ENCODE measurements around the gene EPHA7. TPM values are rescaled to one million over a fixed set of nuclear protein-coding genes. Genes with fewer than 3 reads are reported as not detected.

EPHA7 gene
- total RNA-seq, 3 donors from 2014 or later: 0.84 to 126 (median 2.4) TPM

DNA sequence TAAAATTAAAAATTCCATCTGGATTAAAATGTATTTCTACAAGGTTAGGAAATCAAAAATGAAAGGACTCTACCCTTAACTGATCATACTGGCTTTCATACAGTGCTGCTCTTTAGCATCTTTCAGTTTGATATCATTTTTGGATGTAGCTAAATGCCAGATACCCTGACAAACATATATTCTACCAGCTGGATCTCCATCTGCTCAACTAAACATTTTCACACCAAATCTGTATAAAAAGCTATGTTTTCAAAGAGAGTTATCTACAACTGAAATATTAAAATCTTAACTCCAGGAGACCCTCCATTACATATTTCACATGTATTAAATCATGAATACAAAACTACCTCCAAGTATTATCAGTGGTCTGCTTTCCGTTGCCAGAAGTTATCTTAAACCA lies 95.7 kb downstream of the EPHA7 start:
- no peaks in the 10 kb centered on the region for H3K4me1 ChIP-seq (ENCODE audit: low read depth)
- ATAC-seq: no peak
- intact Hi-C loops (cut with DNase I, micrococcal nuclease): no loop called here

GRCh38 chr6:93322651-93323050 lies 96.7 kb downstream of the EPHA7 start:
- no peaks in the 10 kb centered on the region for H3K4me1 ChIP-seq (ENCODE audit: low read depth)
- H3K9me3 ChIP-seq: no peaks in the 10 kb centered on the region
- TF ChIP-seq, protein P1, sequence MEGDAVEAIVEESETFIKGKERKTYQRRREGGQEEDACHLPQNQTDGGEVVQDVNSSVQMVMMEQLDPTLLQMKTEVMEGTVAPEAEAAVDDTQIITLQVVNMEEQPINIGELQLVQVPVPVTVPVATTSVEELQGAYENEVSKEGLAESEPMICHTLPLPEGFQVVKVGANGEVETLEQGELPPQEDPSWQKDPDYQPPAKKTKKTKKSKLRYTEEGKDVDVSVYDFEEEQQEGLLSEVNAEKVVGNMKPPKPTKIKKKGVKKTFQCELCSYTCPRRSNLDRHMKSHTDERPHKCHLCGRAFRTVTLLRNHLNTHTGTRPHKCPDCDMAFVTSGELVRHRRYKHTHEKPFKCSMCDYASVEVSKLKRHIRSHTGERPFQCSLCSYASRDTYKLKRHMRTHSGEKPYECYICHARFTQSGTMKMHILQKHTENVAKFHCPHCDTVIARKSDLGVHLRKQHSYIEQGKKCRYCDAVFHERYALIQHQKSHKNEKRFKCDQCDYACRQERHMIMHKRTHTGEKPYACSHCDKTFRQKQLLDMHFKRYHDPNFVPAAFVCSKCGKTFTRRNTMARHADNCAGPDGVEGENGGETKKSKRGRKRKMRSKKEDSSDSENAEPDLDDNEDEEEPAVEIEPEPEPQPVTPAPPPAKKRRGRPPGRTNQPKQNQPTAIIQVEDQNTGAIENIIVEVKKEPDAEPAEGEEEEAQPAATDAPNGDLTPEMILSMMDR (IDR thresholded peaks at IDR 0.05): no peak
- H3K4me3 ChIP-seq: no peak overlapping the region
- intact Hi-C loops (cut with DNase I, micrococcal nuclease): no loop called here
- DNase-seq (no peak), ATAC-seq (no peak)
- no peaks in the 10 kb centered on the region for H3K36me3 ChIP-seq (ENCODE audit: low read depth)

More for the DNA sequence above, 95.7 kb downstream of the EPHA7 start:
- DNase-seq: no peak
- H3K9me3 ChIP-seq: no peaks in the 10 kb centered on the region
- no peaks in the 10 kb centered on the region for H3K36me3 ChIP-seq (ENCODE audit: low read depth)
- no peak overlapping the region for H3K4me3 ChIP-seq
- TF ChIP-seq, protein P1 (IDR thresholded peaks at IDR 0.05): no peak

DNA sequence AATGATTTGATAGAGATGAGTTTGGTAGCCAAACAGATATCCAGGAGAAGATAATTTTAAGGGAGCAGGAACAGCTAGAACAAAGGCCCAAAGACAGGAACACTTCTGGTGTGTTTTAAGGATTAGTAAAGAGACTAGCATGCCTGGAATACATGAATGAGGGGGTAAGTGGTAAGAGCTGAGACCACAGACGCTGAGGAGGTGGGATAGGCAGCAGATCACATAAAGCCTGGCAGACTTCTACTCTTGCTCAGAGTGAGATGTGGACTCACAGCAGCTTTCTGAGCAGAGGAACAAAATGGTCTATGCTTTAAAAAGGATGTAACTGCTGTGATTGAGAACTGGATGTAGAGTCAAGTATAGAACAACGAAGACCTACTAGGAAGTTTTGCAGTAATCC lies 100.1 kb downstream of the EPHA7 start:
- DNase-seq (no peak), ATAC-seq (no peak)
- H3K36me3 ChIP-seq (ENCODE audit: low read depth): no peaks in the 10 kb centered on the region
- TF ChIP-seq, protein P1 (IDR thresholded peaks at IDR 0.05): no peak
- no peaks in the 10 kb centered on the region for H3K9me3 ChIP-seq
- intact Hi-C loops (cut with DNase I, micrococcal nuclease): no loop called here
- H3K4me3 ChIP-seq: no peak overlapping the region
- no peaks in the 10 kb centered on the region for H3K4me1 ChIP-seq (ENCODE audit: low read depth)

GRCh38 chr6:93318121-93318520 lies 101.2 kb downstream of the EPHA7 start:
- intact Hi-C loops (cut with DNase I, micrococcal nuclease): no loop called here

DNA sequence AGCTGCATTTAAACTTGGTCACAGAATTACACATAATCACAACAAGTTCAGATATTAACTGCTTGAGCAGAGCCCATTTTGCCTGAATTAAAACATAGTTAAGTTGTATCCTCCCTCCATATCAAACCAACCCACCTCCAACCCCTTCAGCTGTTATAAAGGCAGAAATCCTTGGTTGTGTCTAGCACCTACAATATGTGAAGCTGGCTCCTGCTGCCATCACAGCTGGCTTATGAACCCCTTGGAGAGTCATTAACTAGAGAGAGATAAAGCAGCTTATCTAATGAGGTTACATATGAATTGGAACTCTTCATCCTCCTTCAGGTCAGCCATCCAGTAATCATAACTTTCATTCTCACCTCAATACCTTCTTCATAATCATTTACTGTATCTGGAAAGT lies 101.8 kb downstream of the EPHA7 start:
- H3K4me1 ChIP-seq (ENCODE audit: low read depth): no peaks in the 10 kb centered on the region
- DNase-seq (no peak), ATAC-seq (no peak)
- no peaks in the 10 kb centered on the region for H3K9me3 ChIP-seq
- H3K4me3 ChIP-seq: no peak overlapping the region
- TF ChIP-seq, protein P1 (IDR thresholded peaks at IDR 0.05): no peak
- intact Hi-C loops (cut with DNase I, micrococcal nuclease): no loop called here
- H3K36me3 ChIP-seq (ENCODE audit: low read depth): no peaks in the 10 kb centered on the region

More at GRCh38 chr6:93318121-93318520, 101.2 kb downstream of the EPHA7 start:
- Histone ChIP-seq H3K36me3 (ENCODE audit: low read depth) (no peaks in the 10 kb centered on the region), H3K4me3 (no peak overlapping the region), H3K9me3 (no peaks in the 10 kb centered on the region), H3K4me1 (ENCODE audit: low read depth) (no peaks in the 10 kb centered on the region)
- ATAC-seq (no peak), DNase-seq (no peak)
- TF ChIP-seq, protein P1 (IDR thresholded peaks at IDR 0.05): no peak
